ENCODE results near the gene MRPL57.
"Not testable (repeated sequence)": the region's sequence is repeated elsewhere in the genome, so short reads cannot be mapped to it uniquely, and the experiment has no call there.

MRPL57 gene
- 16.6 to 29.6 (median 21.7) reads per million in 3 donors for total RNA-seq

- peak; percentile 87 to 89 (median 88) for DNase-seq
- H3K36me3 ChIP-seq (ENCODE audit: control insufficient read depth, insufficient read depth, low read length): no peaks in the 10 kb centered on the region
- peaks cover 12% of the 10 kb centered on the region for H3K4me1 ChIP-seq (ENCODE audit: control insufficient read depth, insufficient read depth, low read length, poor library complexity, severe bottlenecking)
- H3K27me3 ChIP-seq (replicated peaks; ENCODE audit: control insufficient read depth, insufficient read depth, low read length, poor library complexity, severe bottlenecking): no peaks in the 10 kb centered on the region
- no peaks in the 10 kb centered on the region for H3K9me3 ChIP-seq (ENCODE audit: control insufficient read depth, low read length)
- peak within 1 kb of the TSS; percentile 88 for H3K4me3 ChIP-seq (ENCODE audit: insufficient read depth, low read depth, low read length, poor library complexity, severe bottlenecking)
- peak within 1 kb of the TSS; percentile 87 for H3K27ac ChIP-seq (ENCODE audit: insufficient read depth, low read length, poor library complexity, severe bottlenecking)
Measured at GRCh38 chr13:21176215-21176981, at the start of gene MRPL57, which contains the start of gene SKA3. TSS of gene MRPL57 (plus strand) at chr13:21176658. CDS start at chr13:21176917, 259 bp downstream. TSS of gene SKA3 (minus strand) at chr13:21176552. CDS start at chr13:21176477, 75 bp downstream.

DNA sequence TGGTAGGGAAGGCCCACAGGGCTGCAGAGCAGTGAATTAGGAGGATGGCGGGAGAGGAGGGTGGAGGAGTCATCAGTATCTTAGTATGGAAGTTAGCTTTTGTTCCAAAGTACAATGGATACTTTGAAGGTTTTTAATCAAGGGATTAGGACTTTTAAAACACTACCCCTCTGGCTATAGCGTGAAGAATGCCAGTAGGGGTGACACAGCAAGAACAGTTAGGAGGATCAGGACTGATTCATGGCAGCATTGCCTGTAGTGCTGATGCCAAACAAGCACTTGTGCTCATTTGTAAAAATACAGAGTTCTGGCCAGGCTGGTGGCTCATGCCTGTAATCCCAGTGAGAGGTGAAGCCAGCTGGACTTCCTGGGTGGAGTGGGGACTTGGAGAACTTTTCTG, 46.3 kb upstream of the MRPL57 start:
- Histone ChIP-seq H3K9me3 (ENCODE audit: control insufficient read depth, low read length) (no peaks in the 10 kb centered on the region), H3K4me1 (ENCODE audit: control insufficient read depth, insufficient read depth, low read length, poor library complexity, severe bottlenecking) (no peaks in the 10 kb centered on the region), H3K36me3 (ENCODE audit: control insufficient read depth, insufficient read depth, low read length) (no peaks in the 10 kb centered on the region), H3K27me3 (replicated peaks; ENCODE audit: control insufficient read depth, insufficient read depth, low read length, poor library complexity, severe bottlenecking) (no peaks in the 10 kb centered on the region), H3K27ac (ENCODE audit: insufficient read depth, low read length, poor library complexity, severe bottlenecking) (no peak overlapping the region), H3K4me3 (ENCODE audit: insufficient read depth, low read depth, low read length, poor library complexity, severe bottlenecking) (no peak overlapping the region)
- no peak for DNase-seq

GRCh38 chr13:21133077-21133476, 43.4 kb upstream of the MRPL57 start:
- DNase-seq: no peak
- no peaks in the 10 kb centered on the region for H3K27me3 ChIP-seq (replicated peaks; ENCODE audit: control insufficient read depth, insufficient read depth, low read length, poor library complexity, severe bottlenecking)
- H3K4me3 ChIP-seq (ENCODE audit: insufficient read depth, low read depth, low read length, poor library complexity, severe bottlenecking): no peak overlapping the region

DNA sequence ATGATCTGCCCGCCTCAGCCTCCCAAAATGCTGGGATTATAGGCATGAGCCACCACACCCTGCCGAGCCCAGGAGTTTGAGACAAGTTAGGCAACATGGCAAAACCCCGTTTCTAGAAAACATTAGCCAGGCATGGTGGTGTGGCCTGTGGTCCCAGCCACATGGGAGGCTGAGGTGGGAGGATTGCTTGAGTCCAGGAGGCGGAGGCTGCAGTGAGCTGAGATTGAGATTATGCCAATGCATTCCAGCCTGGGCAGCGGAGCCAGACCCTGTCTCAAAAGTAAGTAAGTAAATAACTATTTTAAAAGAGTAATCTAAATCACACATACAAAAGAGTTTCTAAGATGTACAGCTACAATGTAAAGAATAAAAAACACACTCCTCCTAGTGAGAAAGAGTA, 42.0 kb upstream of the MRPL57 start:
- Histone ChIP-seq H3K27me3 (replicated peaks; ENCODE audit: control insufficient read depth, insufficient read depth, low read length, poor library complexity, severe bottlenecking) (no peaks in the 10 kb centered on the region), H3K4me1 (ENCODE audit: control insufficient read depth, insufficient read depth, low read length, poor library complexity, severe bottlenecking) (no peaks in the 10 kb centered on the region), H3K27ac (ENCODE audit: insufficient read depth, low read length, poor library complexity, severe bottlenecking) (no peak overlapping the region), H3K36me3 (ENCODE audit: control insufficient read depth, insufficient read depth, low read length) (no peaks in the 10 kb centered on the region), H3K9me3 (ENCODE audit: control insufficient read depth, low read length) (no peaks in the 10 kb centered on the region), H3K4me3 (ENCODE audit: insufficient read depth, low read depth, low read length, poor library complexity, severe bottlenecking) (no peak overlapping the region)
- DNase-seq: no peak

More at GRCh38 chr13:21133077-21133476, 43.4 kb upstream of the MRPL57 start:
- H3K4me1 ChIP-seq (ENCODE audit: control insufficient read depth, insufficient read depth, low read length, poor library complexity, severe bottlenecking): no peaks in the 10 kb centered on the region
- no peaks in the 10 kb centered on the region for H3K9me3 ChIP-seq (ENCODE audit: control insufficient read depth, low read length)
- H3K36me3 ChIP-seq (ENCODE audit: control insufficient read depth, insufficient read depth, low read length): no peaks in the 10 kb centered on the region
- no peak overlapping the region for H3K27ac ChIP-seq (ENCODE audit: insufficient read depth, low read length, poor library complexity, severe bottlenecking)

DNA sequence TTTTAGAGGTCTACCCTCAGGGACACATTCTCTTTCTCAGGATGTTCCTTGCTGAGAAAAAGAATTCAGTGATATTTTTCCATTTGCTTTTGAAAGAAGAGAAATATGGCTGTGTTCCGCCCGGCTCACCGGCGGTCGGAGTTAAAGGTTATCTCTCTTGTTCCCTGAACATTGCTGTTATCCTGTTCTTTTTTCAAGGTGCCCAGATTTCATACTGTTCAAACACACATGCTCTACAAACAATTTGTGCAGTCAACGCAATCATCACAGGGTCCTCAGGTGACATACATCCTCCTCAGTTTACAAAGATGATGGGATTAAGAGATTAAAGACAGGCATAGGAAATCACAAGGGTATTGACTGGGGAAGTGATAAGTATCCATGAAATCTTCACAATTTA, 40.6 kb upstream of the MRPL57 start:
- not testable (repeated sequence) for H3K4me1 ChIP-seq (ENCODE audit: control insufficient read depth, insufficient read depth, low read length, poor library complexity, severe bottlenecking); H3K9me3 ChIP-seq (ENCODE audit: control insufficient read depth, low read length); H3K4me3 ChIP-seq (ENCODE audit: insufficient read depth, low read depth, low read length, poor library complexity, severe bottlenecking); H3K27me3 ChIP-seq (replicated peaks; ENCODE audit: control insufficient read depth, insufficient read depth, low read length, poor library complexity, severe bottlenecking); H3K27ac ChIP-seq (ENCODE audit: insufficient read depth, low read length, poor library complexity, severe bottlenecking); H3K36me3 ChIP-seq (ENCODE audit: control insufficient read depth, insufficient read depth, low read length); DNase-seq

DNA sequence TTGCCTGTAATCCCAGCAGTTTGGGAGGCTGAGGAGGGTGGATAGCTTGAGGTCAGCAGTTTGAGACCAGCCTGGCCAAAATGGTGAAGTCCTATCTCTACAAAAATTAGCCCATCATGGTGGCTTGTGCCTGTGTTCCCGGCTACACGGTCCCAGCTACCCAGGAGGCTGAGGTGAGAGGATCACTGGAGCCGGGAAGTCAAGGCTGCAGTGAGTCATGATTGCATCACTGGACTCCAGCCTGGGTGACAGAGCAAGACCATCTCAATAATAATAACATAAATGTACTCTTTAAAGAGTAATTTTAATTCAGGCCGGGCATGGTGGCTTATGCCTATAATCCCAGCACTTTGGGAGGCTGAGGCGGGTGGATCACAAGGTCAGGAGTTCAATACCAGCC, 38.8 kb upstream of the MRPL57 start:
- Histone ChIP-seq H3K4me1 (ENCODE audit: control insufficient read depth, insufficient read depth, low read length, poor library complexity, severe bottlenecking) (peaks cover 15% of the 10 kb centered on the region), H3K36me3 (ENCODE audit: control insufficient read depth, insufficient read depth, low read length) (no peaks in the 10 kb centered on the region), H3K9me3 (ENCODE audit: control insufficient read depth, low read length) (no peaks in the 10 kb centered on the region), H3K27ac (ENCODE audit: insufficient read depth, low read length, poor library complexity, severe bottlenecking) (no peak overlapping the region), H3K27me3 (replicated peaks; ENCODE audit: control insufficient read depth, insufficient read depth, low read length, poor library complexity, severe bottlenecking) (no peaks in the 10 kb centered on the region), H3K4me3 (ENCODE audit: insufficient read depth, low read depth, low read length, poor library complexity, severe bottlenecking) (no peak overlapping the region)
- no peak for DNase-seq

DNA sequence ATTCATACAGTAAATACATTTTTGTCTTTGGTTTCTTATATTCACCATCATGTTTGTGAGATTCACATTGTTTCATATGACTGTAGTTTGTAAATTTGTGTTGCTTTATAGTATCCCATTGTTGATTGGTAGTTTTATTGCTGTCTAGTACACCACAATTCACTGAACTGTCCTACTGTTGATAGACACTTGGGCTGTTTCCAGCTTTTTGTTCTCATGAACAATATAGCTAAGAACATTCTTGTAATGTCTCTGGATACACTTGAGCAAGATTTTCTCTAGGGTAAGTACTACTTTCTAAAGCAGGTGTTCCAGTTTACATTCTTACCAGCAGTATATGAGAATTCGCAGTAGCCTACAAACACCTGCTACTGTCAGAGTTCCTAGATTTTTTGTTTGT, 37.9 kb upstream of the MRPL57 start:
- Histone ChIP-seq H3K9me3 (ENCODE audit: control insufficient read depth, low read length) (no peaks in the 10 kb centered on the region), H3K27ac (ENCODE audit: insufficient read depth, low read length, poor library complexity, severe bottlenecking) (no peak overlapping the region), H3K27me3 (replicated peaks; ENCODE audit: control insufficient read depth, insufficient read depth, low read length, poor library complexity, severe bottlenecking) (no peaks in the 10 kb centered on the region), H3K4me1 (ENCODE audit: control insufficient read depth, insufficient read depth, low read length, poor library complexity, severe bottlenecking) (peaks cover 20% of the 10 kb centered on the region), H3K36me3 (ENCODE audit: control insufficient read depth, insufficient read depth, low read length) (peaks cover 3% of the 10 kb centered on the region), H3K4me3 (ENCODE audit: insufficient read depth, low read depth, low read length, poor library complexity, severe bottlenecking) (no peak overlapping the region)
- DNase-seq: no peak

- H3K4me3 ChIP-seq (ENCODE audit: insufficient read depth, low read depth, low read length, poor library complexity, severe bottlenecking): peak overlapping the region; percentile 57
- H3K4me1 ChIP-seq (ENCODE audit: control insufficient read depth, insufficient read depth, low read length, poor library complexity, severe bottlenecking): peaks cover 21% of the 10 kb centered on the region
- peaks cover 7% of the 10 kb centered on the region for H3K36me3 ChIP-seq (ENCODE audit: control insufficient read depth, insufficient read depth, low read length)
- H3K27me3 ChIP-seq (replicated peaks; ENCODE audit: control insufficient read depth, insufficient read depth, low read length, poor library complexity, severe bottlenecking): no peaks in the 10 kb centered on the region
- H3K9me3 ChIP-seq (ENCODE audit: control insufficient read depth, low read length): no peaks in the 10 kb centered on the region
- no peak for DNase-seq
- H3K27ac ChIP-seq (ENCODE audit: insufficient read depth, low read length, poor library complexity, severe bottlenecking): peak overlapping the region; percentile 90
Measured at GRCh38 chr13:21139374-21139773, 37.1 kb upstream of the MRPL57 start.

DNA sequence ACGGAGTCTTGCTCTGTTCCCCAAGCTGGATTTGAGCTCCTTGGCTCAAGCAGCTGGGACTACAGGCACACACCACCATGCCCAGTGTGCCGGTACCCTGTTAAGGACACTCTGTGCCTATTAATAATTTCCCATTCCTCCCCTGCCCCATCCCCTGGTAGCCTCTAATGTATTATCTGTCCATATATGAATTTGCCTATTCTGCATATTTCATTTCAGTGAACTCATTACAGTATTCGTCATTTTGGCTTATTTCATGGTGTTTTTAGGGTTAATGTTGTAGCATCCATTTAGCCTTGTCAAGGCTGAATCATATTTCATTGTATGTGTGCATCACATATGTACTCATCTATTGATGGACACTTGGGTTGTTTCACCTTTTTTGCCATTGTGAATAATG, 33.7 kb upstream of the MRPL57 start:
- Histone ChIP-seq H3K27ac (ENCODE audit: insufficient read depth, low read length, poor library complexity, severe bottlenecking) (no peak overlapping the region), H3K4me1 (ENCODE audit: control insufficient read depth, insufficient read depth, low read length, poor library complexity, severe bottlenecking) (peaks cover 21% of the 10 kb centered on the region), H3K36me3 (ENCODE audit: control insufficient read depth, insufficient read depth, low read length) (peaks cover 22% of the 10 kb centered on the region), H3K9me3 (ENCODE audit: control insufficient read depth, low read length) (no peaks in the 10 kb centered on the region), H3K27me3 (replicated peaks; ENCODE audit: control insufficient read depth, insufficient read depth, low read length, poor library complexity, severe bottlenecking) (no peaks in the 10 kb centered on the region), H3K4me3 (ENCODE audit: insufficient read depth, low read depth, low read length, poor library complexity, severe bottlenecking) (no peak overlapping the region)
- DNase-seq: no peak

- Histone ChIP-seq H3K4me1 (ENCODE audit: control insufficient read depth, insufficient read depth, low read length, poor library complexity, severe bottlenecking) (peaks cover 4% of the 10 kb centered on the region), H3K27me3 (replicated peaks; ENCODE audit: control insufficient read depth, insufficient read depth, low read length, poor library complexity, severe bottlenecking) (no peaks in the 10 kb centered on the region), H3K4me3 (ENCODE audit: insufficient read depth, low read depth, low read length, poor library complexity, severe bottlenecking) (no peak overlapping the region), H3K9me3 (ENCODE audit: control insufficient read depth, low read length) (no peaks in the 10 kb centered on the region), H3K27ac (ENCODE audit: insufficient read depth, low read length, poor library complexity, severe bottlenecking) (no peak overlapping the region), H3K36me3 (ENCODE audit: control insufficient read depth, insufficient read depth, low read length) (peaks cover 26% of the 10 kb centered on the region)
- no peak for DNase-seq
Measured at GRCh38 chr13:21147827-21148226, 28.6 kb upstream of the MRPL57 start.
